GM19328 (cell line): ENCODE measurements around the gene RPL26.
A peak's percentile ranks its signal among the peaks of the same experiment; 100 is the strongest.
"Not testable (repeated sequence)": the region's sequence is repeated elsewhere in the genome, so short reads cannot be mapped to it uniquely, and the experiment has no call there.

ENCODE experiments used
- ATAC-seq: cut with Tn5 transposase; IDR thresholded peaks from one replicate; pipeline ENCODE4 v1.9.1; 2021; ENCODE audit warnings: mild to moderate bottlenecking, moderate library complexity; ENCODE audit not compliant: unreplicated experiment

RPL26 gene

GRCh38 chr17:8397636-8398035 is 14.6 kb upstream of the RPL26 start, which contains the start of gene RNF222:
Gene RNF222, minus strand, starts transcription at chr17:8397827. Its CDS starts 4,366 bp downstream, at chr17:8393461.
- ATAC-seq, result no peak

- not testable (repeated sequence) for ATAC-seq
These were observed 11.5 kb upstream of the RPL26 start for GRCh38 chr17:8394497-8394896.

GRCh38 chr17:8393470-8394231 is 10.7 kb upstream of the RPL26 start:
- ATAC-seq, result no peak

GRCh38 chr17:8392674-8393469 is 9.9 kb upstream of the RPL26 start:
- no peak for ATAC-seq

- ATAC-seq, result no peak
These were observed 9.3 kb upstream of the RPL26 start for GRCh38 chr17:8392274-8392673.

GRCh38 chr17:8391711-8392110 is 8.7 kb upstream of the RPL26 start:
- ATAC-seq, result no peak

GRCh38 chr17:8387914-8388651 is 5.1 kb upstream of the RPL26 start:
- ATAC-seq, result no peak

GRCh38 chr17:8386841-8387240 is 3.8 kb upstream of the RPL26 start:
- ATAC-seq, result no peak

GRCh38 chr17:8384801-8385378 is 1.9 kb upstream of the RPL26 start:
- ATAC-seq, result no peak

- no peak for ATAC-seq
These were observed 182 bp downstream of the RPL26 start for GRCh38 chr17:8382880-8383142.

- no peak for ATAC-seq
These were observed 727 bp downstream of the RPL26 start for GRCh38 chr17:8382052-8382879.

GRCh38 chr17:8380049-8380448 is 2.9 kb downstream of the RPL26 start:
- no peak for ATAC-seq

GRCh38 chr17:8378117-8378516 is 4.9 kb downstream of the RPL26 start:
- not testable (repeated sequence) for ATAC-seq

- no peak for ATAC-seq
These were observed 5.6 kb downstream of the RPL26 start for GRCh38 chr17:8377422-8377821.

GRCh38 chr17:8376271-8377067 is 6.5 kb downstream of the RPL26 start, which contains the start of gene KRABD2:
Gene KRABD2, minus strand, starts transcription at chr17:8376704.
- peak; percentile 90 for ATAC-seq

- ATAC-seq, result no peak
These were observed 7.2 kb downstream of the RPL26 start for GRCh38 chr17:8375738-8376259.

- ATAC-seq, result not testable (repeated sequence)
These were observed 9.1 kb downstream of the RPL26 start for GRCh38 chr17:8373856-8374255.

GRCh38 chr17:8372422-8372821 is 10.6 kb downstream of the RPL26 start:
- ATAC-seq, result no peak

GRCh38 chr17:8371786-8372185 is 11.2 kb downstream of the RPL26 start:
- ATAC-seq, result no peak
